ENCODE data around the gene TUNAR. TPM values are rescaled to one million over a fixed set of nuclear protein-coding genes. Genes with fewer than 3 reads are reported as not detected.

Gene TUNAR
- total and polyA plus RNA-seq, 2 of the 4 experiments (the other 2 are of a cell fraction) = not detected

GRCh38 chr14:95885866-95886265 lies 9.2 kb downstream of the TUNAR start:
- Histone ChIP-seq H4K8ac (ENCODE audit: low read depth in 2 of 2, low read length in 2 of 2) (no peak overlapping the region), H2AFZ (replicated peaks; ENCODE audit: low read length, poor library complexity) (peak overlapping the region; percentile 9), H3K56ac (ENCODE audit: extremely low read depth, insufficient read depth, low read length) (no peak overlapping the region), H4K20me1 (ENCODE audit: insufficient read depth, low read length) (no peaks in the 10 kb centered on the region), H2BK15ac (ENCODE audit: low read depth, low read length) (no peak overlapping the region), H2AK9ac (replicated peaks; ENCODE audit: low read depth, low read length, poor library complexity) (no peak overlapping the region), H3K9me1 (ENCODE audit: insufficient read depth, low read length) (no peaks in the 10 kb centered on the region), H3K14ac (replicated peaks; ENCODE audit: low read depth, low read length) (no peak overlapping the region), H3K23ac (ENCODE audit: low read depth, low read length) (no peak overlapping the region), H3K79me1 (ENCODE audit: low read depth in 1 of 2, low read length in 2 of 2) (no peaks in the 10 kb centered on the region), H3K36me3 (ENCODE audit: control insufficient read depth, insufficient read depth, low read length) (no peaks in the 10 kb centered on the region), H2AK5ac (ENCODE audit: low read depth, low read length) (no peak overlapping the region), H4K91ac (ENCODE audit: insufficient read depth, low read depth, low read length) (no peak overlapping the region), H3K9ac (ENCODE audit: low read depth, low read length) (no peak overlapping the region), H3K27ac (ENCODE audit: insufficient read depth, low read length) (no peak overlapping the region), H3K4me2 (ENCODE audit: low read depth, low read length) (no peak overlapping the region), H3K18ac (ENCODE audit: low read depth, low read length) (no peak overlapping the region), H3K27me3 (ENCODE audit: control insufficient read depth, insufficient read depth, low read length) (peaks cover 4% of the 10 kb centered on the region), H2BK5ac (ENCODE audit: low read depth, low read length, poor library complexity, severe bottlenecking) (no peak overlapping the region), H3K4me1 (ENCODE audit: control insufficient read depth, insufficient read depth, low read length) (no peaks in the 10 kb centered on the region), H2BK20ac (ENCODE audit: low read depth, low read length) (no peak overlapping the region), H2BK120ac (ENCODE audit: low read depth, low read length) (no peak overlapping the region), H3K4ac (ENCODE audit: low read depth, low read length) (no peak overlapping the region), H4K5ac (ENCODE audit: low read depth, low read length) (no peak overlapping the region), H3K9me3 (ENCODE audit: control insufficient read depth, insufficient read depth, low read length) (no peaks in the 10 kb centered on the region), H3K4me3 (ENCODE audit: insufficient read depth, low read depth, low read length) (no peak overlapping the region)
- WGBS, 2 experiments (ENCODE audit: extremely low coverage in 2 of 2, insufficient read length in 1 of 2) = 27% methylated on average over 3 of the region's 7 CpGs; no CpG with 5 or more reads in 1 of the 2 experiments
- no peak for TF ChIP-seq MAZ (IDR thresholded peaks at IDR 0.05; ENCODE audit: borderline replicate concordance, low read depth, low read length)
- no peak for TF ChIP-seq FOS (IDR thresholded peaks at IDR 0.05; ENCODE audit: low read depth, low read length)
- TF ChIP-seq, protein P1, sequence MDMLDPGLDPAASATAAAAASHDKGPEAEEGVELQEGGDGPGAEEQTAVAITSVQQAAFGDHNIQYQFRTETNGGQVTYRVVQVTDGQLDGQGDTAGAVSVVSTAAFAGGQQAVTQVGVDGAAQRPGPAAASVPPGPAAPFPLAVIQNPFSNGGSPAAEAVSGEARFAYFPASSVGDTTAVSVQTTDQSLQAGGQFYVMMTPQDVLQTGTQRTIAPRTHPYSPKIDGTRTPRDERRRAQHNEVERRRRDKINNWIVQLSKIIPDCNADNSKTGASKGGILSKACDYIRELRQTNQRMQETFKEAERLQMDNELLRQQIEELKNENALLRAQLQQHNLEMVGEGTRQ (IDR thresholded peaks at IDR 0.05; ENCODE audit: low read depth, low read length) = no peak
- TF ChIP-seq, protein P2, sequence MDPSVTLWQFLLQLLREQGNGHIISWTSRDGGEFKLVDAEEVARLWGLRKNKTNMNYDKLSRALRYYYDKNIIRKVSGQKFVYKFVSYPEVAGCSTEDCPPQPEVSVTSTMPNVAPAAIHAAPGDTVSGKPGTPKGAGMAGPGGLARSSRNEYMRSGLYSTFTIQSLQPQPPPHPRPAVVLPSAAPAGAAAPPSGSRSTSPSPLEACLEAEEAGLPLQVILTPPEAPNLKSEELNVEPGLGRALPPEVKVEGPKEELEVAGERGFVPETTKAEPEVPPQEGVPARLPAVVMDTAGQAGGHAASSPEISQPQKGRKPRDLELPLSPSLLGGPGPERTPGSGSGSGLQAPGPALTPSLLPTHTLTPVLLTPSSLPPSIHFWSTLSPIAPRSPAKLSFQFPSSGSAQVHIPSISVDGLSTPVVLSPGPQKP (IDR thresholded peaks at IDR 0.05; ENCODE audit: borderline replicate concordance, low read depth, low read length) = no peak
- no peak for TF ChIP-seq SMC3 (IDR thresholded peaks at IDR 0.05; ENCODE audit: low read depth, low read length)
- TF ChIP-seq MAFK (IDR thresholded peaks at IDR 0.05; ENCODE audit: low read depth, low read length) = no peak
- no peak for TF ChIP-seq RCOR1 (IDR thresholded peaks at IDR 0.05; ENCODE audit: insufficient replicate concordance, low read length)
- TF ChIP-seq POLR2A (IDR thresholded peaks at IDR 0.05; ENCODE audit: low read depth, low read length) = no peak
- TF ChIP-seq CEBPB (IDR thresholded peaks at IDR 0.05; ENCODE audit: low read depth, low read length) = no peak
- TF ChIP-seq RFX5 (IDR thresholded peaks at IDR 0.05; ENCODE audit: low read depth, low read length) = no peak
- no peak for TF ChIP-seq RAD21 (IDR thresholded peaks at IDR 0.05; ENCODE audit: low read length)
- no peak for TF ChIP-seq MXI1 (IDR thresholded peaks at IDR 0.05; ENCODE audit: borderline replicate concordance, low read depth, low read length)
- no peak for TF ChIP-seq BHLHE40 (IDR thresholded peaks at IDR 0.05; ENCODE audit: low read depth, low read length)
- no peak for TF ChIP-seq CHD1 (IDR thresholded peaks at IDR 0.05; ENCODE audit: low read depth, low read length)
- TF ChIP-seq, protein P3, sequence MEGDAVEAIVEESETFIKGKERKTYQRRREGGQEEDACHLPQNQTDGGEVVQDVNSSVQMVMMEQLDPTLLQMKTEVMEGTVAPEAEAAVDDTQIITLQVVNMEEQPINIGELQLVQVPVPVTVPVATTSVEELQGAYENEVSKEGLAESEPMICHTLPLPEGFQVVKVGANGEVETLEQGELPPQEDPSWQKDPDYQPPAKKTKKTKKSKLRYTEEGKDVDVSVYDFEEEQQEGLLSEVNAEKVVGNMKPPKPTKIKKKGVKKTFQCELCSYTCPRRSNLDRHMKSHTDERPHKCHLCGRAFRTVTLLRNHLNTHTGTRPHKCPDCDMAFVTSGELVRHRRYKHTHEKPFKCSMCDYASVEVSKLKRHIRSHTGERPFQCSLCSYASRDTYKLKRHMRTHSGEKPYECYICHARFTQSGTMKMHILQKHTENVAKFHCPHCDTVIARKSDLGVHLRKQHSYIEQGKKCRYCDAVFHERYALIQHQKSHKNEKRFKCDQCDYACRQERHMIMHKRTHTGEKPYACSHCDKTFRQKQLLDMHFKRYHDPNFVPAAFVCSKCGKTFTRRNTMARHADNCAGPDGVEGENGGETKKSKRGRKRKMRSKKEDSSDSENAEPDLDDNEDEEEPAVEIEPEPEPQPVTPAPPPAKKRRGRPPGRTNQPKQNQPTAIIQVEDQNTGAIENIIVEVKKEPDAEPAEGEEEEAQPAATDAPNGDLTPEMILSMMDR (conservative IDR thresholded peaks at IDR 0.05; ENCODE audit: low read depth, low read length) = no peak
- no peak for TF ChIP-seq NFE2L2 (IDR thresholded peaks at IDR 0.05; ENCODE audit: low read depth, low read length)
- in situ Hi-C loops (cut with MboI; ENCODE audit: low sequenced_read_pairs) = no loop called here
- dilution Hi-C loops (cut with HindIII; ENCODE audit: low sequenced_read_pairs, unreplicated experiment) = no loop called here
- ChIA-PET CTCF (no interaction called here), POLR2A (ENCODE audit: unreplicated experiment) (no interaction called here)
- DNase-seq = no peak
- no peak for ATAC-seq (ENCODE audit: low read depth)
- intact Hi-C loops (cut with micrococcal nuclease) = no loop called here
- no TSS peak for BruUV-seq (replicated peaks)
